D721Med (cell line): ENCODE data around the gene CYB5A.

Source experiments
- DNase-seq: peaks from one replicate; pipeline ENCODE4 v3.0.0; 2011; ENCODE audit warnings: low spot score; ENCODE audit not compliant: insufficient read length
- FAIRE-seq: peaks from 2 replicates; lab custom pipeline; 2011; peaks lifted over from hg19 to GRCh38; lab: Jason Lieb, UNC
- TF ChIP-seq, protein P1 (sequence below): IDR thresholded peaks from 2 replicates; pipeline ENCODE4 v1.5.1; 2012; ENCODE audit warnings: mild to moderate bottlenecking, control low read depth; ENCODE audit not compliant: insufficient read depth; ENCODE audit errors: missing control alignments

Gene CYB5A

GRCh38 chr18:74266161-74266560, 25.6 kb downstream of the CYB5A start:
- DNase-seq (no peak), FAIRE-seq (no peak)
- TF ChIP-seq, protein P1, sequence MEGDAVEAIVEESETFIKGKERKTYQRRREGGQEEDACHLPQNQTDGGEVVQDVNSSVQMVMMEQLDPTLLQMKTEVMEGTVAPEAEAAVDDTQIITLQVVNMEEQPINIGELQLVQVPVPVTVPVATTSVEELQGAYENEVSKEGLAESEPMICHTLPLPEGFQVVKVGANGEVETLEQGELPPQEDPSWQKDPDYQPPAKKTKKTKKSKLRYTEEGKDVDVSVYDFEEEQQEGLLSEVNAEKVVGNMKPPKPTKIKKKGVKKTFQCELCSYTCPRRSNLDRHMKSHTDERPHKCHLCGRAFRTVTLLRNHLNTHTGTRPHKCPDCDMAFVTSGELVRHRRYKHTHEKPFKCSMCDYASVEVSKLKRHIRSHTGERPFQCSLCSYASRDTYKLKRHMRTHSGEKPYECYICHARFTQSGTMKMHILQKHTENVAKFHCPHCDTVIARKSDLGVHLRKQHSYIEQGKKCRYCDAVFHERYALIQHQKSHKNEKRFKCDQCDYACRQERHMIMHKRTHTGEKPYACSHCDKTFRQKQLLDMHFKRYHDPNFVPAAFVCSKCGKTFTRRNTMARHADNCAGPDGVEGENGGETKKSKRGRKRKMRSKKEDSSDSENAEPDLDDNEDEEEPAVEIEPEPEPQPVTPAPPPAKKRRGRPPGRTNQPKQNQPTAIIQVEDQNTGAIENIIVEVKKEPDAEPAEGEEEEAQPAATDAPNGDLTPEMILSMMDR: no peak

DNA sequence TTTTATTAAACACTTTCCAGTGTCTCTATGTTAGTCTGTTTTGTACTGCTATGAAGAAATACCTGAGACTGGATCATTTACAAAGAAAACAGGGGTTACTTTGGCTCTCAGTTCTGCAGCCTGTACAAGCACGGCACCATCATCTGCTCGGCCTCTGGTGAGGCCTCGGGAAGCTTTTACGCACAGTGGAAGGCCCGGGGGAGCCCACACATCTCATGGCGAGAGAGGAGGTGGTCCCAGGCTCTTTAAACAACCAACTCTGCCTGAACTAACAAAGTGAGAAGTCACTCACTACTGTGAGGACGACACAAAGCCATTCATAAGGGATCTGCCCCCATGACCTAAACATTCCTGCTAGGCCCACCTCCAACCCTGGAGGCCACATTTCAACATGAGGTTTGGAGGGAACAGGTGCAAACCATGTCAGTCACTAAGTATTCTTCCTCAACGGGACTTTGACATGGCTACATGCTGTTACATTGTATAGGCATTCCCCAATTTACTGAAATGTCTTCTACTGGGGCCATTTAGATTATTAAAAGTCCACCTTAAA, 26.1 kb downstream of the CYB5A start:
- no peak for FAIRE-seq

GRCh38 chr18:74264303-74265020, 27.3 kb downstream of the CYB5A start:
- DNase-seq (no peak), FAIRE-seq (peak; percentile 67)
- TF ChIP-seq, protein P1: no peak

More for the DNA sequence above, 26.1 kb downstream of the CYB5A start:
- DNase-seq: no peak
- TF ChIP-seq, protein P1: no peak

- no peak for DNase-seq
- TF ChIP-seq, protein P1: no peak
- FAIRE-seq: no peak
These were observed 30.6 kb downstream of the CYB5A start for GRCh38 chr18:74261053-74261713.

GRCh38 chr18:74259347-74259746, 32.4 kb downstream of the CYB5A start:
- TF ChIP-seq, protein P1: no peak
- DNase-seq (no peak), FAIRE-seq (no peak)

DNA sequence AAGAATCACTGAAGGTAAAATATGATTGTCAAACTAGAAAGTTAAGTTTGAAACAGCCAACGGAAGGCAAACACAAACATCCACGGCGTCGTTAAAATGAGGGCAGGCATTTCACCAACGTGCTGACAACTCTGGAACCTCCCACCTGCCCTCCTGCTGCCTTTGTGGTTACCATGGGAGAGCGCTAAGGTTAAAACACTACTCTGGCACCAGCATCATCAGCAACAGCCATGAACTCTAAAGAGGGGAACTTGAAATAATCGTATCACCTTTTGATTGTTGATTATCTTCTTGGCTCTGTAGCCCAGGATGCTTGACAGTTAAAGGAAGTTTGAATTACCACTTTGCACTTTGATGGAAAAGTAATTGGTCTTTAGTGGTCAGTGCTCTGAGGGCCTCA, 34.7 kb downstream of the CYB5A start:
- FAIRE-seq: no peak
- TF ChIP-seq, protein P1: no peak

GRCh38 chr18:74256190-74256589, 35.6 kb downstream of the CYB5A start:
- peak; percentile 96 for DNase-seq
- no peak for FAIRE-seq
- TF ChIP-seq, protein P1: no peak

More for the DNA sequence above, 34.7 kb downstream of the CYB5A start:
- DNase-seq: no peak
